ENCODE results near the gene DYNLT4. TPM values are rescaled to one million over a fixed set of nuclear protein-coding genes. Genes with fewer than 3 reads are reported as not detected.
"Not testable (repeated sequence)": the region's sequence is repeated elsewhere in the genome, so short reads cannot be mapped to it uniquely, and the experiment has no call there.

The DYNLT4 gene
- total RNA-seq, 1 donor from 2014 or later, result not detected

DNA sequence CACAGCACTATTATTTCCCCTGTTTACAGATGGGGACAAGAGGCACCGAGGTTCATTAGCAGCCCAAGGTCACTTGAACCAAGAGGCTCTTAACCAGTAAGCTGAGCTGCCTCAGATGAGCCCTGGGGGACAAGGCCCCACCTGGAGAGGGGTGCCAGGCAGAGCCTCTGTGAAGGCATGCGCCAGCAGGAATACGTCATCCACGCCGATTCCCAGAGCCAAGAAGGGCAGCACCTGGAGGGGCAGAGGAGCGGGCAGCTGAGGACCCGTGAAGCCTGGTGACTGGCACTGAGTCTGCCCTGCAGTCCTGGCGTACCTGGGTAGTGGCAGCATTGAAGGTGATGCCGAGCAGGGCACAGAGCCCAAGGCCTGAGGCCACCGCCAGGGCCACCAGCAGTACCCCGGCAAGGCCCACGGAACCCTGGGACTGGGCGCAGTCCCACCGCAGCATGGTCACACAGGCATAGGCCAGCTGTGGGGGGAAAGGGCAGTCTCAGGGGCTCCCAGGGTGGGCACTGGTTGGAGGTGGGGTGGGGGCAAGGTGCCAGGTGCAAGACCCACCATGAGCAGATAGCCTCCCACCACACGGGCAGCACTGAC is 21.8 kb upstream of the DYNLT4 start:
- no peak for DNase-seq

DNA sequence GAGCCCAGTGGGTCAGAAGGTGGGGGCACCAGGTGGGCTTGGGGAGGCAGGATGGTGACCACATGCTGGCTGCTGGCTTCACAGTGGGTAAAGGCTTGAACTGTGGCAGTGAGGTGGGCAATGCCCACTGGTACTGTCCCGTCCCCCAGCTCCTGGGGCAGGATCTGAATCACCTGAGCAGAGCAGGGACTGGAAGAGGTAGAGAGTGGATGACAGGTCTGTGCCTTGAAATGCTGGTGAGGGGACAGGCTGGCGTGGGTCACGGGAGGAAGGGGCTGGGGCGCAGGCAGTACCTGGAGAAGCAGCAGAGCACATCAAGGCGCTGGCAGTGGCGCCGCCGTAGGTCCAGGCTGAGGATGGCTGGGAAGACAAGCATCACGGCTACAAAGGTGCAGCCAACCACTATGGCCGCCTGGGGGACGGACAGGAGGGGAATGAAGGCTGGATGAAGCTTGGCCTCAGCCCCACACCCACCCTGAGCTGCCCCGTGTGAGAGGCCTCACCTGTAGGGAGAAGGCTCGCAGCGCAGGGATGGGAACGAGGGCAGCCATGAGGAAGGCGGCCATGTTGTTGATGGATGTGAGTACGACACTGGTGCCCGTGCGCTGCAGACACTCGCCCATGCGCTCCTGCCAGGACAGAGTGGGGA is 21.0 kb upstream of the DYNLT4 start:
- DNase-seq, result no peak

DNA sequence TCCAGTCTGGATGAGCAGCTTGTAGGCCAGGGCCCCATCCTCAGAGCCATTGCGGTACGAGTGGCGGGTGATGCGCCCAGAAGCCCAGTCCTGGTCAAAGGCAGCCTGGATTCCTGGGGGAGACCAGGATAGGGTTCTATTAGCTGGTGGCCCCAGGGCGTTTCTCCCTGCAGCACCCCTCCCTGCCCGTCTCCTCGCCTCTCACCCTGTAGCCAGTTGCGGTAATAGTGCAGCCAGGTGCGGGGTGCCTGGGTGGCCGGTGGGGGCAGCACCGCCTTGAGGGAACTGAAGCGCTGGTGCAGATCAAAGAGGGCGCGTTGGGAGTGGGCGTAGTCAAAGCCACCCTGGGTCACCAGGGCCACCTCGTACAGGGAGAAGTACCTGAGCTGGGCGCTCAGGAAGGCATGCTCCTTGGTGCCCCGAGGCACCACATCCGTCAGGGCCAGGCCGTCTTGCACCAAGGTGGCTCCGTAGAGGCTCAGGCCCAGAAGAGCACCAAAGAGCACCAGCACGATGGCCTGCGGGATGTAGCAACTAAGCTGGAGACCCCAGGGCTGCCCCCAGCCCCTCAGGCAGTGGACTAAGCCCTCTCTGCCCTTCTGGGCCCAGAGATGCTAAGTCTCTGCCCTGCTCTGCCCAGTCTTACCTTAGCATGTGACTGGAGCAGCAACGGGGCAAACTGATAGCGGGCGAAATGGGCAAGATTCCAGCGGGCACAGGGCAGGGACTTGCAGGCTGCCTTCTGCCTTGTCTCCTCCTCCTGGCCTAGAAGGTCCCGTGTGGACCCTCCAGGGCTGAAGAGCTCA is 20.2 kb upstream of the DYNLT4 start:
- no peak for DNase-seq

DNA sequence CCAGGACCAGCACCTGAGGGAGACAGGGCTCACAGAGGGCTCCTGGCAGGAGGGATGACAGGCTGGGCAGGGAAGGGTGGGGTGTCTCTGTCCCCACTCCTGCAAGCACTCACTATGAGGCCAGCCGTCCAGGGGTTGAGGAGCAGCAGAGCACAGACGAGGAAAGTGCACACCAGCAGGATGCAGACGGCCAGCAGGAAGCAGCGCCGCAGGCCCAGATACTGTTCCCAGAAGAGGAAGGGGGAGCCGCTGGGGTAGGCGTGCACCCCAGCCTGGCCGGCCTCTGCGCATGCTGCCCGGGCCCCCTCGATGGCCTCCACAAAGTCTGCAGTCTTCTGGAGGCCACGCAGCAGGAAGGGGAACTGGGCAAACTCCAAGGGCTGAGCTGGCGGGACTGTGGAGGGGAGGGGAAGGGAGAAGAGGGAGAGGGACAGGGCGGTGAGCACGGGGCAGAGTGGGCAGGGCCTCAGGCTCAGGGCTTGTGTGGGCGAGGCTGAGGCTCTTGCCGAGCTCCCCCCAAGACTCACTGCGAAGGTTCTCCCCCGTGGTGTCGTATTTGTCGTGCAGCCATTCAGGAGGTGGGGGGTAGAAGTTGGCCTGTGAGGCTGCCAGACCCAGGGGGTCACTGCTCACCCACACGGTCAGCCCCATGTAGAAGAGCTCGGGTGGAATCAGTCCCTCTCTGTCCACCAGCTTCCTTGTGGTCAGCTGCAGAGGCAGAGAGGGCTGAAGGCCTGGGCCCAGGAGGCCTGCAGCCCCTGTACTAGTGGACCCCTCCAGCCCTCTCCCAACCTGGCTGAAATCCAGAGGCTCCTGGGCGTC is 19.4 kb upstream of the DYNLT4 start:
- no peak for DNase-seq

DNA sequence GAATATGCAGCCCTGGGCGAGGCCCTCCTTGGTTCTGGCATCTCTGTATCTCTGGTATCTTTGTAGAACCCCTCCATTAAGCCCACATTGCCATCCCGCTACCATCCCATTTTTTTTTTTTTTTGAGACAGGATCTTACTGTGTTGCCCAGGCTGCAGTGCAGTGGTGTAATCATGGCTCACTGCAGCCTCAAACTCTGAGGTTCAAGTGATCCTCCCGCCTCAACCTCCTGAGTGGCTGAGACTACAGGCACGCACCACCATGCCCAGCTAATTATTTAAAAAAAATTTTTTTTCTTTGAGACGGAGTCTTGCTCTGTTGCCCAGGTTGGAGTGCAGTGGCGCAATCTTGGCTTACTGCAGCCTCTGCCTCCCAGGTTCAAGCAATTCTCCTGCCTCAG is 17.2 kb upstream of the DYNLT4 start:
- not testable (repeated sequence) for DNase-seq

DNA sequence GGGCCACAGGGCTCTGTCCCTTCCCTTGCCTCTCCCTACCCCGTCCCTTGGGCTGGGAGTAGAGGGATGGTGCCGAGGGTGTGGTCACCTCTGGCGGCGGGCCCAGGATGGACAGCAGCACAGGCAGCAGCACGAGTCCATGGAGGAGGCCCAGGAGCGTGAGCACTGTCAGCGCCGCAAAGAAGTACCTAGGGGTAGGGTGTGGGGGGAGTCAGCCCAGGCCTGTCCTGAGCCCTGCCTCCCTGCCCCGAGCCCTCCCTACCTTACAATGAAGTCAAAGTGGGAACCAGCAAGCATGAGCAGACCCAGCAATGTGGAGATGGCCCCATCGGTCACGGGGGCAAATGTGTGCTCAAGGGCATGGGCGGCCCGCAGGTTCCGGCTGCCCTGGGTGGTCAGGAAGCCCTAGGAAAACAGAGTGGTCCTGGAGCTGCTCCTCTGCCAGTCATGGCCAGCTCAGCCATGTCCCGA is 15.9 kb upstream of the DYNLT4 start:
- no peak for DNase-seq

DNA sequence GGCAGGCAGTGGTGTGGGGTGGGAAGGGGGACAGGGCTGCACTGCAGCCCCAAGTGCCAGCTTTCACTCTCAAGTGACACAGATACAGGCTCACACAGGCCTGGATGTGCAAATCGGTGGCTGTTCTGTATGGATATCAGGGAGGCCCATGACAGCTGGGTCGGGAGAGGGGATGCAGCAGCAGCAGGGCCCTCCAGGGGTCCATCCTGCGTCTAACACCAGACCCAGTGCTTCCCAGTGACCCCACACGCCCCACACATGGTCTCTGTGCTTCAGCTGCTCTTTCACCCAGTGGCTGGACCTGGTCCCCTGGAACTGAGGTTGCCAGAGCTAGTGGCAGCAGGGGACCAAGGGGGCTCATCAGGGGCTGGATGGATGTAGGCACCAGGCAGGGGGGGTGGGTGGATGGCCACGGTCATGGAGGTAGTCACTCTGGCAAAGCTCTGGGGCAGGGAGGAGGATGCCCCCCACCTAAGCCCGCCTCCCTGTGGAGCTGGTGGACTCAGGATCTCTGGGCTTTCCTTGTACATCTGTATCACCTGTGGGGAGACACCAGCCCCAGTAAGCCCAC is 15.1 kb upstream of the DYNLT4 start:
- no peak for DNase-seq

DNA sequence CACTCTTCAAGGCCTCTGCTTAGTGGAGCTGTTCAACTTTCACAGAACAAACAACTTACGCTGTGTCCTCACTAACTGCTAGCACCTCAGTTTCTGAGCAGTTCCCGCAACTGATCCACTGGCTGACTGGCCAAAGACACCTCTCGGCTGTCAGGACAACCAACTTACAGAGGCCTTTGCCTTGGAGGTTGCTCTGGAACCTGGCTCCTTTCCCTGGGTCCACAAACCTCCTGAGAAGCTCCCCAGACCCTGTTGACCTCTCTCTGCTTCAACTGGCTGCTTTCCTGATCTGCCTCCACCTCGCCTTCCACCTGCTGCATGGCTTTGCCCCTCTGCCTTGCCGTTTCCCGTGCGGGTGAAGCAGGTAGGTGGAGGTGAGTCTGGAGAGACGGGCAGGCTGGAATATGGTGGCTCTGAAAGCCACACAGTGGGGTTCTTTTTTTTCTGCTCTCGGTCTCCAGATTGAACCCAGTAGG is 14.1 kb upstream of the DYNLT4 start:
- no peak for DNase-seq

DNA sequence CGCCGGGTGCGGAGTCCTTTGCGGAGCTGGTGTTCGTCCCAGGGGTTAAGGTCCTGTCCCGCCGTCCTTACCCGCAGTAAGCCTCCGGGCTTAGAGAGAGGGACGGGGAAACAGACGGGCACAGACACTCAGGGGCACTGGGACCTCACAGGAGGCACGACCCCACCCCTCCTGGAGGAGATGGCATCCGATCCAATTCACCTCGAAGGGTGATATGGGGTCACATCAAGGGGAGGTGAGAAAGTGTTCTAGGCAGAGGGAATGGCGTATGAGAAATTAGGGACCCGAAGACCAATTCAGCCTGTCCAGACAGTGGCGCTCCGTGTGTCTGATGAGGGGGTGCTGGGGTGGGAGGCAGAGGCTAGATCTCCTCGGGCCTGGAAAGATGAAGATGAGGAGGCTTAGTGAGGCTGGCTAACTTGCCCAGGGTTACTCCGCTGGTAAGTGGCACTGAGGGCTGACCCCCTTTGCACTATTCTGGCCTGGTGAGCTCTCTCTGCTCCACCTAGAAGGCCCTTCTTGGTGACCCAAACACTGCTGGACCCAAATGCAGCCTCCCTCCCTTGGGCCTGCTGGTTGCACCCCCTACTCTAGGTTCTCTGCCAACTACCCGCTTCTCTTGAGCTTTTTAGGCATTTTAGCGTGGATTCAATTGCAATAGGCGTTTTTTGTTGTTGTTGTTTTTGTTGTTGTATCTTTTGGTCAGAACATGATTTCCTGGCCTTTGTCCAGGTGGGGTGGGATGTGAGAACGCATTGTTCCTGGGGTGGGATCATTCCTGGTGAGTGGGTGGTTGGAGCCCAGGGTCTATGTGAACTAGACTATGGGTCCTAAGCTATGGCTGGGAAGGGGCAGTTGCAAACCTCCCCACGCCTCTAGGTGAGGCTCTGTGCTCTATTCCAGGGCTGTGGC is 13.4 kb upstream of the DYNLT4 start:
- DNase-seq, result no peak

DNA sequence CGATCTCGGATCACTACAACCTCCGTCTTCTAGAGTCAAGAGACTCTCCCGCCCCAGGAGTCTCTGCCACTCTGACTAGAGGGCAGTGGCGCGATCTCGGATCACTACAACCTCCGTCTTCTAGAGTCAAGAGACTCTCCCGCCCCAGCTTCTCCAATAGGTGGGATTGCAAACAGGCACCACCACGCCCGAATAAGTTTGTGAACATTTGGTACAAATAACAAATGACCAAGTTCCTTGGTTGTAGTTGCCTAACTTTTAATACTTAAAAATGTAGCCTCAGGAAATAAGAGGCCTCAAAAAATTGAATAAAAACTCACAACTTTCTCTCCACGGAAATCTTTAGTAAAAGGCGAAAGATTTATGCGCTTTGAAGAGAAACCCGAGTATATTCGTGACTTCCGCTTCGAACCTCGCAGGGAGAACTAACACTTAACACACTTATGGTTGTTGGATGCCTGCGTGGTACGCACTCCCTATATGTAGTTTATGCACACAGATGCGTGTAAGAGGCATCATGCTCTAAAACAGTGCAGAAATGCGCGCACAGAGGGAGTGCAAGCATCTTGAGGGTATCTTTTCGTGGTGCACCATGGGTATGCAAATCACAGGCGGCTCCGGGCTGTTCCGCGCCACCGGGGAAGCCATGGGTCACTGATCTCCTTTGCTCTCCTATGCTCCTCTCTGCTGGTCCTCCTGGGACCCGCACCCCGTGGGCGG is 12.6 kb upstream of the DYNLT4 start:
- peak; percentile 92 for DNase-seq

DNA sequence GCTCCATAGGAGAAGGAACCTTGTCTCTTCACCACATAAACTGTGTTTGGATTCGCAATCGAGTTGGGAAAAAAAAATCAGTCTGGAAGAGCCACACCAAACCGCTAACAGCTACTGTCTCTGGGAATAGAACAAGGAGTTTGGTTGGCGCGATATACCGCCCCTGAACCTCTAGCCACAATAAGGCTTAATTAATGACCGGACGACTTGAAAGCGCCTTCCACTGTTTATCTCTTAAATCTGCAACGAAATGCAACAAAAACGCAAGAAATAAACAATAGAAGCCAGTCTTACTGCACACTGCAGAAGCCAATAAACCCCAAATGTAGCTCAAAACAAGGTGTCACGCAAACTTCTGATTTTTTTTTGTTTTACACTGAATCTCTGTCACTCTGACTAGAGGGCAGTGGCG is 12.1 kb upstream of the DYNLT4 start:
- DNase-seq, result no peak

DNA sequence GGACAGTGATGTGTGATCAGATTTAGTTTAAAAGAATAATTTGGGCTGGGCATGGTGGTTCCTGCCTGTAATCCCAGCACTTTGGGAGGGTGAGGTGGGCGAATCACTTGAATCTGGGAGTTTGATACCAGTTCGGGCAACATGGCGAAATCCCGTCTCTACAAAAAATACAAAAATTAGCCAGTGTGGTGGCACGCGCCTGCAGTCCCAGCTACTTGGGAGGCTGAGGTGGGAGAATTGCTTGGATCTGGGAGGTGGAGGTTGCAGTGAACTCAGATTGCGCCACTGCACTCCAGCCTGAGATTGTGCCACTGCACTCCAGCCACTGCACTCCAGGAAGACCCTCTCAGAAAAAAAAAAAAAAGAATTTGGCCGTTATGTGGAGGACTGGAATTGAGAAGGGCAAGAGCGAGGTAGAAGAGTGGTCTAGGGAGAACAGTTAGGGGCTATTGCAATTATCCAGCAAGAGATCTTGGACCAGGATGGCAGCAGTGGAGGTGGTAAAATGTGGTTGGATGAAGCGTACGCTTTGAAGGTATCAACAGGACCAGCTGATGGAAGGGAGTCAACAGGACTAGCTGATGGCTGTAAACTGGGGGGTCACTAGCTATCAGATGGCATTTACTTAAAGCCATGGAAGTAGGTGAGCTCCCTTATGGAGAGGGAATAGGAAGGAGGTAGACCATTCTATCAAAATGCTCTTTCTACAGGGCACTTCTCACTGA is 10.8 kb upstream of the DYNLT4 start:
- no peak for DNase-seq

DNA sequence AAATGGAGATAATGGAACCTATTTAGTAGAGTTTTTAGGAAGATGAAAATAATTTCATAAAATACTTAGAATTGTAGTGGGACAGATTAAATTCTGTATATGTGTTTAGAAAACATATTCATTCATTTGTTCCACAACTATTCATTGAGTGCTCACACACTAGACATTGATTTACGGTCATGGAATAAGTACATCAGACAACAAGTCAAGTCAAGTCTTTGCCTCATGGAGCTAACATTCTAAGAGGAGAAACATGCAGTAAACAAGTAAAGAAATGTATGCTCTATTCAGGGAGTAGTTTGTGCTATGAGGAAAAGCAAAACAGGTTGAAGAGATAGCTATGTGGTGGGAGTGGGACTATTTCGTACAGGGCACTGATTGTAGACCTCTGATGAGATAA is 10.2 kb upstream of the DYNLT4 start:
- no peak for DNase-seq

DNA sequence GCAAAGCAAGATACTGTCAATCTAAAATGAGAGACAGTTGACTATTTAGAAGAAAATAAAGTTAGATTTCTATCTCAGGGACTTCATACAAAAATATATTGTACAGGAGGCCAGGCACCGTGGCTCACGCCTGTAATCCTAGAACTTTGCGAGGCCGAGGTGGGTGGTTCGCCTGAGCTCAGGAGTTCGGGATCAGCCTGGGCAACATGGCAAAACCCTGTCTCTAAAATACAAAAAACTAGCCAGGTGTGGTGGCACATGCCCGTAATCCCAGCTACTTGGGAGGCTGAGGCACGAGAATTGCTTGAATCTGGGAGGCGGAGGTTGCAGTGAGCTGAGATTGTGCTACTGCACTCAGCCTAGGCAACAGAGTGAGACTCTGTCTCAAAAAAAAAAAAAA is 8.8 kb upstream of the DYNLT4 start:
- not testable (repeated sequence) for DNase-seq

DNA sequence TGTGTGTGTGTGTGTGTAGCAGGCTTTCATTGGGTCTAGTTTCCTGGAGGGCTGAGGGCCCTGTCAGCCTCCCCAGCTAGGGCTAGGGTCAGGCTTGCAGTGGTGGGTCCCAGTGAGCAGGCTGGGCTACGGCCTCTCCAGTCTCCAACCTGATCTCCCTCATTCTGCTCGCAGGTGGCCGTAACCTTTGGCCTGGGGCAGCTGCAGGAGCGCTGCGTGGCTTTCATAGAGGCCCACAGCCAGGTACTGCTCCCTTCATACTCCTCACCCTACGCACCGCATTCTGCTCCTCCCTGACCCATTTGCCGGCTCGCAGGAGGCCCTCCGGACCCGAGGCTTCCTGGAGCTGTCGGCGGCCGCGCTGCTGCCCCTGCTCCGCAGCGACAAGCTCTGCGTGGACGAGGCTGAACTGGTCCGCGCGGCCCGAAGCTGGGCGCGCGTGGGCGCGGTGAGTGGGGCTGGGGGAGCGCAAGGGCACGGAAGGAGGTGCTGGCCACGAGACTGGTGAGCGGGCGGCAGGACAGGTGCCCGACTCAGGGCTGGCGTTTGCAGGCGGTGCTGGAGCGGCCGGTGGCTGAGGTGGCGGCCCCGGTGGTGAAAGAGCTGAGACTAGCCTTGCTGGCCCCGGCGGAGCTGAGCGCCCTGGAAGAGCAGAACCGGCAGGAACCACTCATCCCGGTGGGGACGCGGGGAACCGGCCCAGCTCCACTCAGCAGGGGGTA is 5.8 kb upstream of the DYNLT4 start:
- DNase-seq, result no peak

DNA sequence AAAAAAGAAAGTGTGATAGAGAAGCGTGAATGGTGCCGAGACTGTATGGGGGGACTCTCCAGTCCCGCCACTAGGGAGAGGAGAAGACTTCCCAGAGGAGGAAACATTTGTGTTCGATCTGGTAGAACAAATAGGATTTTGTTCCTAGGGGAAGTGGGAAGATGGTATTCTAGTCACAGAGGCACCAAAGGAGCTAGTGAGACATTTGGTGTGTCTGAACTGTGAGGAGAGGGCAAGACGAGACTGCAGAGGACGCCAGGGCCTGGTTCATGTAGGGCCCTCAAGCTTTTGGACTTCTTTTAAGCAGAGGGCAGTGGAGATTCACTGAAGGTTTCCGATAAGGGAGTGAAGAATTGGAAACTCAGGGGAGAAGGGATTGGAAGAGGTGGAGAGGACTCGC is 4.1 kb upstream of the DYNLT4 start:
- DNase-seq, result no peak

DNA sequence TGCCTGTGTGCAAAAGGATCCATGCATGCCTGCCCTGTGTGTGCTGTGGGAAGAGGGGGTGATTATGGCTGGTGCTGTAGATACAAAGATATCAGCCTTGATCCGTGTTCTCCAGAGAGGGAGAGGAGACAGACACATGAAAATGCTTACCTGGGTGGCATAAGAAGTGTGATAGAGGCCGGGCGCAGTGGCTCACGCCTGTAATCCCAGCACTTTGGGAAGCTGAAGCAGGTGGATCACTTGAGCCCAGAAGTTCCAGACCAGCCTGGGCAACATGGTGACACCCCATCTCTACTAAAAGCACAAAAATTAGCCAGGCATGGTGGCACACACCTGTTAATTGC is 3.6 kb upstream of the DYNLT4 start:
- not testable (repeated sequence) for DNase-seq

DNA sequence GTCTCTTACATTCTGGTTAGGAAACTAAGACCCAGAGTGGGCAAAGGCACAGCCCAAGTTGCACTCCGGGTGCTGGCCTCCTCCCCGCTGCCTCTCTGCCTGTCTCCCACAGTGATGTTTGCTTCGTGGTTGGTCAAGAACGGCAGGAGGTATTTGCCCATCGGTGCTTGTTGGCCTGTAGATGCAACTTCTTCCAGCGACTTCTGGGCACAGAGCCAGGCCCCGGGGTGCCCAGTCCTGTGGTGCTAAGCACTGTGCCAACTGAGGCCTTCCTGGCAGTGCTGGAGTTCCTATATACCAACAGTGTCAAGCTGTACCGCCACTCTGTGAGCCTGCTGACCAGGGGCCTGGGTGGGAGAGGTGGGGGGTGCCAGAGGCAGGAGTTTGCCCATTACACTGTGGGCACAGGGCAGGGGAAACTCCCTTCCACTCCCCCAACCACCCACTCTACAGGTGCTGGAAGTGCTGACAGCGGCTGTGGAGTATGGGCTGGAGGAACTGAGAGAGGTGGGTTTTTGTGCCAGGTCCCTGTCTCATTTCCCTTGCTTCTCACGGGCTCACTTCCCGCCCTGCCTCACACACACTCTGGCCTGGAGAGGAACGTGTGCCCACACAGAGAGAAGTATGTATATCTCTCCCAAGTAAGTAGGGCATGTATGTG is 3.1 kb upstream of the DYNLT4 start:
- no peak for DNase-seq

Data from tongue (tissue), 2 donors.